OCI-M2 (cell line): ENCODE measurements around the gene EEF1A2.

Experiments
- DNase-seq: peaks from one replicate; lab custom pipeline; 2025; ENCODE audit not compliant: unreplicated experiment; lab: John Stamatoyannopoulos, UW

The EEF1A2 gene

DNA sequence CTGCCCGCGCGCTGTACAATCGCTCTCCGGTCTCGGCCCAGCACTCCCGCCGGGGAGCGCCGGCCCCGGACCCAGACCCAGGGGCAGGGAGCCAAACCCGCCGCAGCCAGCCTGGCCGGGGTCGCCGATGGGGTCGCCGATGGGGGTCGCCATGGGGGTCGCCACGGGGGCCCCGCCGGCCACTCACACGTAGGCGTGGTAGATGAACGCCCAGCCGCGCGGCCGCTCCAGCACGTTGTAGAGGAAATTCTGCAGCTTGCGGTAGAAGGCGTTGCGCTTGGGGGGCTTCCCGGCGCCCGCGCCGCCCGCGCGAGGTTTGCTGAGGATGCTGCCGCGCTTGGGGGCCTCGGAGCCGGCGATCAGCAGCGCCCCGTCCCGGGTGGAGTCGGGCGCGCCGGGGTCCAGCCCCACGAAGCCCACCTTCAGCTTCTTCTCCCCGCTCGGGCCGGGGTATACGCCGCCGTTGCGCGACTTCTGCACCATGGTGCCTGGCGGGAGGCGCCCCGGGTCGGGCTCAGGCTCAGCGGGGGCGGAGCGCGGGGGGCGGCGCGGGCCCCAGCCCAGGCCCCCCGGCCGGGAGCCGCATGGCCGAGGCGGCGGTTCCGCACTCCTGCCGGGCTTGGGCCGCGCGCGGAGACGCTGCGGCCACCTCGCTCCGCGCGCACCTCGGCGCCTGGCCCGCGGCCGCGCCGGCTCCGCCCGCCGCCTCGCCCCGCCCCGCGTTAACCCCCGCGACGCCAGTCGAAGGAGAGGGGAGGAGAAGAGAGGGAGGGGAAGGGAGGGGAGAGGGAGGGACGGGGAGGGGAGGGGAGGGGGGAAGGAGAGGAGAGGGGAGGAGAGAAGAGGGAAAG is 26.7 kb downstream of the EEF1A2 start, which contains the start of gene KCNQ2:
TSS of gene KCNQ2 (minus strand) at position 675 of the 851 bp plus-strand sequence. CDS start at position 483, 192 bp downstream.
- no peak for DNase-seq

DNA sequence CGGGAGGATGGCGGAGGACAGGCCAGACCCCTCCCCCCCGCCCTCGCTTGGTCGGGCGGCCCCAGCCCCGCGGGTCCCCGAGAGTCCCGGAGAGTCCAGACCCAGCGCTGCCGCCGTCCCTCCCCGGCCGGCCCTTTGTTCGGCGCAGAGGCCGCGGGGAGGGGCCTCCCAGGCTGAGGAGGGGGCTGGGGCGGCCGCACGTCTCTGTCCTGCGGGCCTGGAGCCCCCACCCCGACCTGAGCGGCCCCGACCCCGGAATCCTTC is 27.2 kb downstream of the EEF1A2 start:
- DNase-seq, result no peak

DNA sequence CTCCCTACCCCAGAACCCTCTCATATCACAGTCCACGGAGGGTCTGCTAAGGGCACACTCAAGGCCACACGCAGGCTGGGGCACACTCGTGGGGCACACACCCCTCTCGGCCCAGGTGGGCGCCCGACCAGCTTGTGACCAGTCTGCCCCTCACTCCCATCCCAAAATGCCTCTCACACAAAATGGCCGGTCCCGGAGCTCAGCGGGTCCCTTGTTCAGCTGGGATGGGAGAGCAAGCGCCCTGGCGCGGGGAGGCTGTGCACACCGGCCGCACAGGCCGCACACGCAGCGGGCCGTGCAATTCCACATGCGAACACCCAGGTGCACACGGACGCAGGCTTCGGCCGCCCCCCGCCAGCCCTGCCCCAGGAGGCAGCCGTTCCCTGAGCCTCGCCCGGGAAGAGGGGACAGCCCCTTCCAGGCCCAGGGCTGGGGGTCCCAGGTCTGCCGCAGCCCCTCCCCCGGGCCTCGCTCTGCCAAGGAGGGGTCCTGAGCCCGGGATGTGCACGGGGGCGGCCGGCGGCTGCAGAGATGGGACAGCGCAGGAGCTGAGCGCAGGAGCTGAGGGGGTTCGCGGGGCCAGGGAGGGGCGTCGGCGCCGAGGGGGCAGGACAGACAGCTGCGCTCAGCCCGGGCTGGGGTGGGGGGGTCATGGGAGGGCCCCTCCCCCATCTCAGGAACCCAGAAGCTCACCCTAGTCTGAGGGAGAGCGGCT is 27.7 kb downstream of the EEF1A2 start:
- no peak for DNase-seq

DNA sequence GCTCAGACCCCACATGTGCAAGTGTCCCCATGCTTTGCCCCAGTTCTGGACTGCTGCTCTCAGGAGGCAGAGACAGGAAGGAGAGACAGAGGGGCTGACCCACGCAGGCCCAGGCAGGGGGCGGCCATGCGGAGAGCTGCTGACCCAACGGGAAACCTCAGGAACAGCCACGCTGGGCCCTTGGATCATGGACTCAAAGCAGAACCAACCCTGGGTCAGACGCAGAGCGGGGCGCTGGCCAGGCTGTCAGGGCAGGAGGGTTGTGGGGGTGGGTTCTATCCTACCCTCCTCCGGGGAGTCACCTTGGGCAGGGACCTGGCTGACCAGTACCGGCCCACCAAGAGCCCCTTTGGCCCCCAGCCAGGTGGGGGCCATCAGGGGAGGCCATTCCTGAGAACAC is 28.5 kb downstream of the EEF1A2 start:
- no peak for DNase-seq

DNA sequence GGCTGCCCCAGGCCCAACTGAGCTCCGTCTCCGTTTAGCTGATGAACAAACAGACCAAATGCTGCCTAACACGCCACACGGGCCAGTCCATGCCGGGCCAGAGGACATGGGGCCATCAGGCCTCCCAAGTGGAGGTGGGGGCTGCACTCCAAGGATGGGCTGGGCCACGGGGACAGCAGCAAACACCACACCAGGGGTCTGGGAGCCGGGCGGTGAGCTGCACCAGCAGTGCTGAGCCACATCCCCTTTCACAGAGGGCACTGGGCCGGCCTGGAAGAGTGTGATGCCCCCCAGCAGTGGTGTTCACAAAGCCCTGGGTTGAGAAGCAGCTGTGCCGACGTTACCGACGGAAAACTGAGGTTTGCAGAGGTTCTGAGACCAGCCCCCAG is 29.2 kb downstream of the EEF1A2 start:
- no peak for DNase-seq

DNA sequence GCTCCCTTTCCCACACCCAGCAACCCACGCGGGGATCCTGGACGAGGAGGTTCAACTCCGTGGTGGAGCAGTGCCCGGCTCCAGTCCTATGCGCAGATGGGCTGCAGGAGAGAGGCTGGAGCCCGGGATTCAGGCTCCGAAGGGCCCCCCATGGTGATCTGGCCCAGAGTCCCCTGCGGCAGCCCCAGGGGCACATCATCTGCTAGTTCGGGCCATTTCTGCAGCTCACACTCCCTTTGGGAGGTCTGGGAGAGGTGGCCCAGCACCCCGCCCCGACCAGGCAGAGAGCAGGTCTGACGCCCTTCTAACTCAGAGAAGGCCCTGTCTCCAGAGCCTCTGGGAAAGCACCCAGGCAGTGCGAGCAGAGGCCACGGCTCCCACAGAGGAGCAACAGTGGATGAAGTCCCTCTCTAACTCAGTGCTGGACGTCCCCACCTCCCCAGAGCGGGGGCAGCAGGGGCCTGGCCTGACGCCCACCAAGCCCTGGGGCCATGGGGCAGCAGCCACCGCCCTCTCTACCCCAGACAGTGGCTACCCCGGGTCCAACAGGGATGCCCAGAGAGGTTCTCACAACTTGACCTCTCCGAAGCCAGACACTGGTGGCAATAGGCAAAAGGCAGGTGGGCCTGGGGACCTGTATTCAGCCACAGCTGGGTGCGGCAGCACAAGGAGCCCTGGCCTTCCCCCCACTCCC is 29.7 kb downstream of the EEF1A2 start:
- DNase-seq, result no peak

DNA sequence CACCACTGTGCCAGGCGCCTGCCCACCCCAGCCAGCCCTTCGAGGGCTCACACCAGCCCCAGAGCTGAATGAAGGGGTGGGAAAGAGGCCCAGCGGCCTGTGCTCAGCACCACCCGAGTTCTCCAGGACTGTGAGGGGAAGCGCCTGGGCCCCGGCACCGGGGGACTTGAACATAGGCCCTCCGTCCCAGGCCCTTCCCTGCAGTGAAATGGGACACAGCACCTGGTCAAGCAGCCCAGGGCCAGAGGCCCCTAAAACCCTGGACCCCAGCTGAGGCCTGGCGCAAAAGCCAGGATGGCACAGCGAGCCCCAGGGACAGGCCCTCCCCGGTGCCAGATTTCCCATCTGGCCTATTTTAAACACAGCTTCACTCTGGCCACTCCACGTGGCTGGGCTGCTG is 30.5 kb downstream of the EEF1A2 start:
- DNase-seq, result no peak

DNA sequence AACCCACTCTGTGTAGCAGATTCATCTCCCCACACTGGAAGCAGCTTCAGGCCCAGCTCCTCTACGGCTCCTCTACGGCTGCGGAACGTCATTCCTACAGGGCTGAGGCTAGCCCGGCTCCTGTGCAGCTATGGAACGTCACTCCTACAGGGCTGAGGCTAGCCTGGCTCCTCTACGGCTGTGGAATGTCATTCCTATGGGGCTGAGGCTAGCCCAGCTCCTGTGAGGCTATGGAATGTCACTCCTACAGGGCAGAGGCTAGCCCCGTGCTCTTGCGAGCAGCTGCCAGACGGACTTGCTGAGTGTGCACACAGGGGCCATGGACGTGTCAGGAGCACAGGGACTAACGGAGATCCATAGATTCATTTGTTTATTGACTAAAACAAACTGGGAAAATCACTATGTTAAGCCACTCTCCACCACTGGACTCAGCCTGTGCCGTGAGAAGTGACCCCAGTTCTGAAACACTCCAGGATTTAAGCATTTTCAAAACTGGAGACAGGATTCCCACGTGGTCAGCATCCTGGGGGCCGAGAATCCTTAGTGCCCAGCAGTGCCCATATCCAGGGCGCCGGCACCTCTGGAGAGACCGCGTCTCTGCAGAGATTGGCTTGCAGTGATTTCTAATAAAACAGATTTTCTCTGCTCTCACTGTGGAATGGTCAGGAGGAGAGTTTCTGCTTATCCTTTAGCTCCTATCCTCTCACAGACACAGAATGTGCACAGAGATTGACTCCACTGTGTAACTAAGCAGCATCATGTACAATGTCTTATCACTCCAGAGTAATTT is 31.4 kb downstream of the EEF1A2 start:
- DNase-seq, result no peak

DNA sequence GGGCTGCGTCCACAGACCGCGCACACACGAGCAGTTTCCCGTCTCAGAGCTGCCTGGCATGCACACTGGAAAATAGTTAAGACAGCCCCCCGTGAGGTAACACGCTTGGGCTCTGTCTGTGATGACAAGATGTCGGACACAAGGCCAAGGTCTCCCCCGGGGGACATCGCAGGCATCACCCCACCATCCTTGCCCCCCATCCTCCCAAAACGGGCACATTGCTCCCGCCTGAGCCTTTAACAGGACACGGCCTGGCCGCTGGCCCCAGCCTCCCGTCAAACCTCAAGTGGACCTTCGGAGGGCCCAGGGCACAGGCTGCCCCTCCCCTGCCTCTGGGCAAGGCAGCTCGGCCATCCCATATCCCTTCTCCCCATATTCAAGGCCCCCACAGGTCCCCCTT is 32.0 kb downstream of the EEF1A2 start:
- DNase-seq, result no peak

DNA sequence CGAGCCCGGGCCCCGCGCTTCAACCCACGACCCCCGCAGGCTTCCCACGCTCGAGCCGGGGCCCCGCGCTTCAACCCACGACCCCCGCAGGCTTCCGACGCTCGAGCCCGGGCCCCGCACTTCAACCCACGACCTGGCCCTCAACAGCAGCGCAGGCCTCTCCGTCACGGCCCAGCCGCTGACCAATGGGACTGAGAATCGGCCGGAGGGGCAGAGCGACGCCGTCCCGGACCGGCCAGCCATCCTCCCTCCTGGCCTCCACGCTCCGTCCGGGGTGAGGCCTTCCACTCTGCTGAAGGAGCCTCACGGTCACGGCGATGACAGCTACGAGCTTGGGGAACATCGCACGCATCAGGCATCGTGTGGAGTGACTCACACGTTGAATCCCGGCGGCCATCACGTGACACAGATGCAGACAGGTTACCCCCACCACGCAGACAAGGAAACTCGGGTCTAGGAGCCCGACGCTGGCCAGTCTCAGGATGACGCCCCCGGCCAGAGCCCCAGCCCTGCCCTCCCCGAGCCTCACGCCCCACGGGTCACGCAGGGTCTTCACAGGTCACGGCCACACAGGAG is 32.5 kb downstream of the EEF1A2 start:
- no peak for DNase-seq

DNA sequence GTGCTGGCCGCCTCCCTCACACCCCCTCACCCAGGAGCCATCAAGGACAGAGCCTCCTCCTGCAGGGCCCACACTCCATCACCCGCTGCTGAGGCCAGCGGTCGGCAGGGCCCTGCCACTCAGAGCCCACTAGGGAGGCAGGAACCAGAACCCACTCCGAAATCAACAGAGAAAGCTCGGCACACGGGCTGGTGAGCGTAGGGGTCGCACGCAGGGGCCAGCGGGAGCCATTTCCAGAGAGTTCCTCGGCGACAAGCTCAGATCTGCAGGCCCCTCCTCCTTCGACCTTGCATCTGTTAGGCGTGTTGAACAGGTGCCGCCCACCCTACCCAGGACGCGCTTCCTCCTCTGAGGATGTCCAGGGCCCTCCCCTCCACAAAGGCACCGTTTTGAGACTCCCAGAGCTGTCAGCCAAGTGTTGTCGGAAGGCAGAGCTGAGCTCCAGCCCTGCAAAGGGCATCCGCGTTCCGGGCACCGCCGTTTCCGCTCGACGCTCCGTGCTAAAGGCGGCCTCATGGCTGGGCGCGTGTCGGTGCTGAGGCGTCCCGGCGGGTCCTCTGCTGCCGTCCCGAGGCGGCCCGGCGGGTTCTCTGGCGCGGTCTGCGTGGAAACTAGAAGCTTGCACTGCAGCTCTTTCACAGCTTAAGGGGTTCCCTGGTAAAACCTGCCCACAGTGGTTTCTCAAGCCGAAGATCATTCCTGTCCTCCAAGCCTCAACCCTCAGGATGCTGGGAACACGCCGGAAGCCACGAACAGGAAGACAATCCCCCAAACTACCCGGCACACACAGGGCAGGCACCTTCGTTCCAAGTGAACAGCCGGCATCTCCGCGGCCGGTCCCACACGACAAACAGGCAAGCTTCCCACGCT is 33.3 kb downstream of the EEF1A2 start:
- DNase-seq, result no peak

DNA sequence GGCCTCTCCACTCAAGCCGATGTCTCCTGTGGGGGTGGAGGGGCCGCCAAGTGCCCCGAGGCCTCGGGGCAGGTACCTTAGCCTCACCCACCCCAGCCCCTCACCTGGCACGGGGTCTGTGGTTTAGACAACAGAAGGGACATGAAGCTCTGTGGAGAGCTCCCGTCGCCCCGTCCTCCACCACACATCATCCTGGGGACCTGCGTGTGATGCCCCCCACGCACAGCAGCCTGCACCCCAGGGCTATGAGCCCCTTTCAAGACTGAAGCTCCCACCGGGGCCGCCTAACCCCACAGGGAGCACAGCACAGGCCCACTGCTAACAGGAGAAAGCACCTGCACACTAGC is 34.6 kb downstream of the EEF1A2 start:
- DNase-seq, result no peak

DNA sequence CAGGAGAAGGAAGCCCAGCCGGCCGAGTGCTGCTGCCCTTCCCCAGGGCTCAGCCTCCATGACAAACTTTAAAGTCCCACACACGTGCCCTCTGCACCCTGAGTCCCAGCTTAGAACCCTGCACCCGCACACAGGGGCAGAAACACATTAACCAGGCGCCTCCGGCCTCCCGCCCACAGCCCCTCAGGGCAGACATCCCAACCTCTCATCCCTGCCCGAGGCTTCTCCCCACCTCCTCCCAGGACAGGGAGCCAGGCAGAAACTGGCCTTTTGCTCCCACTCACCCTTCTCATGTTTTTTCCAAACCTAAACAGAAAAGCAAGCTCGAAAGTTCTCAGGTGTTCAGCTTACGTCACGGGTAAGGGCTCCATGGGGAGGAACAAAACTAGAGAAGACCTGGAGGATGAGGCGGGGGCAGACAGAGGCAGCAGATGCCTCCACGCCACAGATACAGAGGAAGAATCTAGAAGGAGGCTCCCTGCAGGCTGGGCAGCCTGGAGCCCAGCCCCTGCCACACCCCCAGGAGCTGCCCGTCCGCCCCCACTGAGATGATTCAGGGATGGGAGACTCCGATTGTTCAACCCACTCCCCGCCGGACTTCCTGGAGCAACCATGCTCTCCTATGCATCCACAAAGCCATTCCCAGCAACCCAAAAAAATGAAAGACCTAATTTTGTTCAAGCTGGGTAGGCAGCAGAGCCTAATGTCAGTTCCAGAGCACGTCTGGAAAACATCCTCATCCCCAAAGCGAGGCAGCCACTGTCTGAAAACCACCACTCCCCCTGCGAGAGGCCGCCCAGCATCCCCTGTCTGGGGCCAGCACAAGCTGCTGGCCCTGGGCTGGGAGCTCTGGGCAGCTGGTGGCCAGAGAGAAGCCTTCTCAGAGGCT is 35.2 kb downstream of the EEF1A2 start:
- no peak for DNase-seq

DNA sequence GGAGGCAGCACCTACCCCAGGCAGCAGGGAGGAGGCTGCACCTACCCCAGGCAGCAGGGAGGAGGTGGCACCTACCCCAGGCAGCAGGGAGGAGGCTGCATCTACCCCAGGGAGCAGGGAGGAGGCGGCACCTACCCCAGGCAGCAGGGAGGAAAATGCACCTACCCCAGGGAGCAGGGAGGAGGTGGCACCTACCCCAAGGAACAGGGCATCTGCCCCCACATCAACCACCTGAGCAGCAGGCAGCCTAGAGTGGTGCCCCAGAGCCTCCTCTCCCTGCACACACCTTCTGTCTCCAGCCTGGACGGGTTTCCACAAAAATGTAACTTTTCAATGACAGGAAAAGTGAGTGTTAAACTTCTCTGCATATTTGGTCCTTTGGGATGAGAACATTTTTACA is 36.6 kb downstream of the EEF1A2 start:
- no peak for DNase-seq

DNA sequence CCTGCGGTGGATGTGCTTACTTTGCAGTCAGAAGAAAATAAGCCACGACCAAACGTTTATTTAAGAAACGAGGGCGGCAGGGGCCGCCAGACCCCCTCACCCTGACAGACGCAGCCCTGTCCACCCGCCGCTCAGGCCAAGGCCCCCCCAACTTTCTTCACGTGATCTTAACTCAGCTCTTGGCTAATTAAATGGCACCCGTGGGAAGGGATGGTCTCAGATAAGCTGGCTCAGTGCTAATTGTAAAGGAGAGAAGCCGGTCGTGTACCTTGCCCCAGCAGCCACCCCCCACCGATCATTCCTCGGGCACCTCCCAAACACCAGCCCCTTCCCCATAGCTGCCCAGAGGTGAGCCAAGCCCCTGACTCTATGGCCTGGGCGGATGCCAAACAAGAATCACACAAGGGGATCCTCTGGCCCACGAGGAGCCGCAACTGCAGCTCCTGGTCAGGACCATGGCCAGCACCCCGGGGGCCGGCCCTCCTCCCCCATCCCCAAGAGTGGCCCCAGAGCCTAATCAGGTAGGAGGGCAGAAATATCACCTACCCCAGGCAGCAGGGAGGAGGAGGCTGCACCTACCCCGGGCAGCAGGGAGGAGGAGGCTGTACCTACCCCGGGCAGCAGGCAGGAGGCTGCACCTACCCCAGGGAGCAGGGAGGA is 37.6 kb downstream of the EEF1A2 start:
- no peak for DNase-seq

DNA sequence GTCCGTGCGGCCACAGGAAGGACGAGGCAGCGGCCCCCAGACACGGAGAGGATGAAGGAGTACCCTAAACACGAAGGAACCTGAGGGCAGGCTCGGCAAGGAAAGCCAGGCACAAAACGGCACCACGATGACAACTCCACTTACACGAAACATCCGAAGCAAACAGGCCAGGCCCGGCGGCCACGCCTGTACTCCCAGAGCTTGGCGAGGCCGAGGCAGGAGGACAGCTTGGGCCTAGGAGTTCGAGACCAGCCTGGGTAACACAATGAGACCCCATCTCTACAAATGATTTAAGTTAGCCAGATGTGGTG is 39.9 kb downstream of the EEF1A2 start:
- DNase-seq, result no peak

DNA sequence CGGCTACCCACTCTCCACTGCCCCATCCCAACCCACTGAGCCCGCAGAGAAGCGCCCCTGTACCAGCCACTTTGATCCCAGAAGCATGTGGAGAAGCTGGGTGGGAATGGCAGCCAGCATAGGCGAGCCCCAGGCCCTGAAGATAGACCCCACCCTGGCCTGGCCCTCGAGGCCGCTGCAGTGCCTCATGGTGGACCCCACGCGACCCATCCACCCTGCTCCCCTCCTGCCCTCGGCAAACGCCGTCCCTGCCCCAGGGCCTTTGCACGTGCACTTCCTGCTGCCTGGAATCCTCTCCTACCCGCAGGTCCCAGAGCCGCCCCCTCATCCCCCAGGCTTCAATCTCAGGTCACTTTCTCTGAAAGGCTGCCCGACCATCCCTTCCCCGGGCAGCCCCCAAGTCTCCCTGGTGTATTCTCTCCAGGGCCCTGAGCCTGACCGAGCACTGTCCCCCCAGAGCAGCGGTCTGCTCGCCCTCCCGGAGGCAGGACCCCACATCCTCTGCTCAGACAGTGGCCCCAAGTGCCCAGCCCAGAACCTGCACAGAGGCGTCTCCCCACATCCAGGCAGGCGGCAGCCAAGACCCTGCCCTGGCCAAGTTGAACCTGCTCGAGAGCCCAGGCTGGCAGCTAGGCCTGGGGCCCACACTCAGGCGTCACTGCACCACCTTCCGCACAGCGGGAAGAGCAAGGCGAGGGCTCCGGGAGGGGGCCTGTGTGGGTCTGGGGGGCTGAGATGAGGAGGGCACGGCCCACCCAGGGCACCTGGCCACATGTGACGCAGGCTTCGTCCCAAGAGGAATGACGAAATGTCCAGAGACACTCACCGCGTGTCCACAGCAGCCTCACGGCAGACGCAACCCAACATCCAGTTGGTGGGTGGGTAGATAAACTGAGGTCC is 40.5 kb downstream of the EEF1A2 start:
- no peak for DNase-seq

DNA sequence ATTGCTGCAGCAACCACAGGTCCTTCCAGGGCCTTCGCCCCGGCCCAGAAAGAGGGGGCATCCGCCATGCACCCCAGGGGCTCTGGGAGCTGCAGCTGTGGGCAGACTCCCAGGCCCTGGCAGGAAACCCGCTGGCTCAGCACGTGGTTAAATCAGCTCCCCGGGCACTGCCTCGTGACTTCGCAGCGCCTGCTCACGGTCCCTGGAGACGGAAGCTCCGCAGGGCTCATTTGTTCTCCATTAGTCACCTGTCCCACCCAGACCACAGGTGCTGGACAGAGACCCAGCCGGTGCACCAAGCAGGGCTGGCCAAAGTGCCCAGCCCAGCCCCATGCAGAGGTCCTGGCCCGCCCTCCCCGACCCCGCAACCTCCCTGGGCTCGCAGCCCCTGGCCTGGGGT is 41.1 kb downstream of the EEF1A2 start:
- no peak for DNase-seq
